Ishikawa (cell line): Measurements from ENCODE around the gene SMO.

Experiments used
- CEBPB ChIP-seq: IDR thresholded peaks from 2 replicates; pipeline ENCODE4 v1.6.1; 2012
- EP300 ChIP-seq: IDR thresholded peaks from 2 replicates; pipeline ENCODE4 v1.6.1; 2012; ENCODE audit warnings: borderline replicate concordance
- TAF1 ChIP-seq: IDR thresholded peaks from 2 replicates; pipeline ENCODE4 v1.6.1; 2012; ENCODE audit warnings: low read depth, mild to moderate bottlenecking
- TEAD4 ChIP-seq: IDR thresholded peaks from 2 replicates; pipeline ENCODE4 v1.6.1; 2012

GRCh38 chr7:129159539-129159938, 28.9 kb upstream of the SMO start:
- TF ChIP-seq EP300 = no peak
- TF ChIP-seq TEAD4 = no peak
- no peak for TF ChIP-seq CEBPB
- TF ChIP-seq TAF1 = no peak
